Muscle layer of duodenum (tissue), 2 donors: ENCODE data around the gene COQ10B.

Source experiments
- H3K27ac ChIP-seq: one replicate; pipeline ENCODE4 v1.7.0; 2013; ENCODE audit warnings: mild to moderate bottlenecking, low read length
- H3K27me3 ChIP-seq: one replicate; pipeline ENCODE4 v1.7.0; 2013; ENCODE audit warnings: low read depth, mild to moderate bottlenecking, control low read depth, low read length
- H3K36me3 ChIP-seq, 2 donors: one replicate each; pipeline ENCODE4 v1.7.0; 2013; ENCODE audit warnings: low read length in 2 of 2, control low read depth in 1 of 2, mild to moderate bottlenecking in 1 of 2; ENCODE audit not compliant: insufficient read depth in 2 of 2, control insufficient read depth in 1 of 2
- H3K4me1 ChIP-seq, 2 donors: one replicate each; pipeline ENCODE4 v1.7.0; 2013; ENCODE audit warnings: low read length in 2 of 2, mild to moderate bottlenecking in 2 of 2, control low read depth in 1 of 2, moderate library complexity in 1 of 2; ENCODE audit not compliant: insufficient read depth in 2 of 2, control insufficient read depth in 1 of 2
- H3K4me3 ChIP-seq, 2 donors: one replicate each; pipeline ENCODE4 v1.7.0; 2013; ENCODE audit warnings: low read length in 2 of 2, low read depth in 1 of 2, mild to moderate bottlenecking in 1 of 2
- H3K9me3 ChIP-seq, 2 donors: one replicate each; pipeline ENCODE4 v1.7.0; 2013; ENCODE audit warnings: low read length in 2 of 2, control low read depth in 1 of 2, mild to moderate bottlenecking in 1 of 2; ENCODE audit not compliant: control insufficient read depth in 1 of 2
- donor health status: healthy.

COQ10B gene

DNA sequence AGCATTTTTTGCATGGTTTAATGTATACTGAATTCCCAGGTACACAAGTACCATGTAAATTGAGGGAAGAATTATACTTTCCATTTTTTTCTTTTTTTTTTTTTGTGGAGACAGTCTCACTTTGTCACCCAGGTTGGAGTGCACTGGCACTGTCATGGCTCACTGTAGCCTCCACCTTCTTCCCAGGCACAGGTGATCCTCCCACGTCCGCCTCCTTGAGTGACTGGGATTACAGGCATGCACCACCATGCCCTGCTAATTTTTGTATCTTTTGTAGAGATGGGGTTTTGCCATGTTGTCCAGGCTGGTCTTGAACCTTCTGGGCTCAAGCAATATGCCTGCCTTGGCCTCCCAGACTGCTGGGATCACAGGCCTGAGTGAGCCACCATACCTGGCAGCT lies 50.6 kb downstream of the COQ10B start:
- H3K27ac ChIP-seq: no peak overlapping the region
- peaks cover 15 to 18% of the 10 kb centered on the region in 2 donors for H3K36me3 ChIP-seq
- H3K4me3 ChIP-seq: no peak overlapping the region
- H3K27me3 ChIP-seq: no peaks in the 10 kb centered on the region
- no peaks in the 10 kb centered on the region for H3K9me3 ChIP-seq
- peaks cover 0 to 14% of the 10 kb centered on the region in 2 donors for H3K4me1 ChIP-seq

DNA sequence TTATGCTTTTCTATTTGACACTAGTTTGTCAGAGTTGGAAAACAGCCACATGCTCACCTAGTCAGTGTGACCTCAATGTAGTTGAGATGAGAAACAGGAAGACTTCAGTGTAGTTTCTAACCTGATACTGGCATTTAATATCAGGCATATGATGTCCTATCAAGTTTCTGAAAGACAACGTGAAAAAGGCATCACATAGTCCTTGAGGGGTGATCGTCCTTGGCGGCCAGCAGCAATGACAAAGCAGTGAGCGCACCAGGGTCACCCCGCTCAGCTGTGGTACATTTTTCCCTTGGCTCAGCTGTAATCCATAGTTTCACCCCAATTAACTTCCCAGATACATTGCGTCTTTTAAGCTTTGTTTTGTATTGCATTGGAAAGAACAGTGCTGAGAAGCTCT lies 51.2 kb downstream of the COQ10B start:
- no peak overlapping the region for H3K27ac ChIP-seq
- H3K9me3 ChIP-seq: no peaks in the 10 kb centered on the region
- no peaks in the 10 kb centered on the region for H3K27me3 ChIP-seq
- no peak overlapping the region for H3K4me3 ChIP-seq
- H3K4me1 ChIP-seq: peaks cover 0 to 14% of the 10 kb centered on the region in 2 donors
- peaks cover 13 to 15% of the 10 kb centered on the region in 2 donors for H3K36me3 ChIP-seq

DNA sequence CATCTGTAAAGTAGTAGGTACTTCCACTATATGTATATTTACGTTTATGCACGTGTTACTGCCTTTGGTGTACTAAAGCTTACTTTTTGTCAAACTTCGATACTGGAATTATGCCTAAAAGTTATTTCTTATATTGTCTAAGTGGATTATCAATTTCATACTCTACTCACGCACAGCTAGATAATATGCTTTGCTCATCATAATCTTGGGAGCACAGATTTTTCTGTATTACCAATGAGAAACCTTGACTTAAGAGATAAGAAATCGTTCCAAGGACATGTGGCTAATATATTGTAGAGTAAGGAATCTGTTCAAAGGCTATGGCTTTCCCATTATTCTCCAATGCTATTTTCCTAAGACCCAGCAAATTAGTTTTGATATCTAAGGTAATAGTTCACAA lies 53.3 kb downstream of the COQ10B start:
- H3K36me3 ChIP-seq: peaks cover 12 to 15% of the 10 kb centered on the region in 2 donors
- no peaks in the 10 kb centered on the region for H3K27me3 ChIP-seq
- H3K9me3 ChIP-seq: no peaks in the 10 kb centered on the region
- peaks cover 0 to 8% of the 10 kb centered on the region in 2 donors for H3K4me1 ChIP-seq
- no peak overlapping the region for H3K4me3 ChIP-seq
- H3K27ac ChIP-seq: no peak overlapping the region

DNA sequence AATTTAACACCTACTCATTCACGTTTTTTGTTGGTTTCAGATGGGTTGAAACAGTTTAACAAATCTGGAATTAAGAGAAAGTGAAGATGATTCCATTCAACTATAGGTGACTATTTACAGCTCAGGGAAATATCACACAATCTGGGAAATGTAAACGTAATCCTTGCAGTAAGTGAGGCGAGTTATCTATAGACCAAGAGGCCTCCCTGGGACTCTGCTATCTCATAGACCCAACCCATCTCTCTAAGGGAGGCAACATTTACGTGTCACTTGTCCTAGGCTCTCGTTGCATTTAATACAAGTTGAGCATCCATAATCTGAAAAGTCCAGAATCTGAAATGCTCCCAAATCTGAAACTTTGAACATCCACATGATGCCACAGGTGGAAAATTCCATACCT lies 60.6 kb downstream of the COQ10B start:
- no peak overlapping the region for H3K27ac ChIP-seq

DNA sequence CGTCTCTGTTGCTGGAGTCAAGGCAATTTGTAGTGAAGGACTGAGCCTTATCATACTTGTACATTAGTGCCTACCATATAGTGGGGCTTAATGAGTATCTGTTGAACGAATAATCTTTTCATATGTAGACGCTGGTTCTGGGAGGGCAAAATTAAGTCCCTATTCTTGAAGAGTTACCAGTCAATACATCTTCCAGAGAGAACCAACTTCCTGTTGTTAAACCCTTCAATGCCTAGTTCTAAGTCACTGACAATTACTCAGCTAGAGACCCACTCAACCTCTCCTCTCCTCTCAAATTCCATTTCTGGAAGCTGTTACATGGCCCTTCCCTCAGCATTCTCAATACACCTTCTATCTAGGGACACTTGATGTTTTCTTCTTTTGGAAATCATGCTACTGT lies 61.4 kb downstream of the COQ10B start:
- peak overlapping the region; percentile 72 to 99 for H3K4me3 ChIP-seq
- H3K27me3 ChIP-seq: no peaks in the 10 kb centered on the region
- peak overlapping the region; percentile 100 for H3K27ac ChIP-seq
- no peaks in the 10 kb centered on the region for H3K36me3 ChIP-seq
- H3K4me1 ChIP-seq: peaks cover 12 to 25% of the 10 kb centered on the region in 2 donors
- H3K9me3 ChIP-seq: no peaks in the 10 kb centered on the region

More for the DNA sequence above, 60.6 kb downstream of the COQ10B start:
- Histone ChIP-seq H3K36me3 (no peaks in the 10 kb centered on the region), H3K4me1 (peaks cover 12 to 25% of the 10 kb centered on the region in 2 donors), H3K9me3 (no peaks in the 10 kb centered on the region), H3K27me3 (no peaks in the 10 kb centered on the region), H3K4me3 (no peak overlapping the region)

DNA sequence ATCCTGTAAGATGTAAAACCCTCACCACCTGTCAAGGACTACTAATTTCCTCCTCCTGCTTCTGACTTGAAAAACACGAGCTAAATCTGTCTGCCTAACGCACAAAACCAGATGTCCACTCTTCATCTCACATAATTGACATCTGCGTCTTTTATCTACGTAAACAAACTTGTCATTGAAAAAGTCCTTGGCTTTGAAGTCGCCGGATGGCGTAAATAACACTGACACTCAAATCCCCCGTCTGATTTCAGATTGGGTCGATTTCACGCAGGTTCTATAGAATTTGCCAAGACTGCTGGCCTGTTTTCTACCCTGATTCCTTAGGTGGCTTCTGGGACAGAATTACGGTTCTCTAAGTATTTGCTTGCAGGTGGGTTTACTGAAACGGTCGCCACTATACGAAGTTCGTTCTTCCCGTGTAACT lies 62.0 kb downstream of the COQ10B start:
- Histone ChIP-seq H3K27me3 (no peaks in the 10 kb centered on the region), H3K9me3 (no peaks in the 10 kb centered on the region), H3K4me3 (peak overlapping the region; percentile 72 to 99), H3K27ac (peak overlapping the region; percentile 100), H3K36me3 (no peaks in the 10 kb centered on the region), H3K4me1 (peaks cover 12 to 25% of the 10 kb centered on the region in 2 donors)

DNA sequence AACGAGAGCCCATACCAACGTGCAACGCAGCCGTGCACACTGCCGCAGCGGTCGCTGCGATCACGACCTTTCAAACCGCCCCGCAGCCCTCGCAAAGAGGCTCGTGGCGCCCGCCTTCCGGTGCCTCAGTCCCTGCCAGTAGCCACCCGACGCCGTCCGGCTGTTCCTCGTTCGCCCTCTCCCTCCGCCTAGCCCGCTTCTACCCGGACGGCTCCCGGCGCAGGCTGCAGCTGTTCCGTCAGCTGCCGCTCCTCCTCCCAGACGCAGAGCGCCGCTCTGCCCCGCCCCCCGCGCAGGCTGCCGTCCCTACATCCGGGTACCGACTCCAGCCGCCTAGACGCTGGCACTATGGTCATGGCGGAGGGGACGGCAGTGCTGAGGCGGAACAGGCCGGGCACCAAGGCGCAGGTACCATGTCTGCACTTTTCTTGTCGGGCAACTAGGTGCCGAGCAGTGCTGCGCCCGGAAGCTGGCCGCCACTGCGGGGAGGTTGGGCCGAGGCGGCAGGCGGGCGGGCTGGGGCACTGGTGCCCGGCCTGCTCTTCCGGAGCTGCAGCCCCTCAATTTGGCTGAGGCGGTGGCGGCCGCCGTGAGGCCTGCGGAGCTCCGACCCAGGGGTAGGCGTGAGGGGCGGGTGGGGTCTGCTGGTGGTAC lies 62.5 kb downstream of the COQ10B start, which contains the start of gene MOB4:
Gene MOB4, plus strand, starts transcription at position 328 of the 654 bp plus-strand sequence. Its CDS starts 21 bp downstream, at position 349.
- Histone ChIP-seq H3K27ac (peak within 1 kb of the TSS; percentile 100), H3K4me3 (peak within 1 kb of the TSS; percentile 72 to 99), H3K27me3 (no peaks in the 10 kb centered on the region), H3K9me3 (no peaks in the 10 kb centered on the region), H3K36me3 (no peaks in the 10 kb centered on the region), H3K4me1 (peaks cover 12 to 25% of the 10 kb centered on the region in 2 donors)

DNA sequence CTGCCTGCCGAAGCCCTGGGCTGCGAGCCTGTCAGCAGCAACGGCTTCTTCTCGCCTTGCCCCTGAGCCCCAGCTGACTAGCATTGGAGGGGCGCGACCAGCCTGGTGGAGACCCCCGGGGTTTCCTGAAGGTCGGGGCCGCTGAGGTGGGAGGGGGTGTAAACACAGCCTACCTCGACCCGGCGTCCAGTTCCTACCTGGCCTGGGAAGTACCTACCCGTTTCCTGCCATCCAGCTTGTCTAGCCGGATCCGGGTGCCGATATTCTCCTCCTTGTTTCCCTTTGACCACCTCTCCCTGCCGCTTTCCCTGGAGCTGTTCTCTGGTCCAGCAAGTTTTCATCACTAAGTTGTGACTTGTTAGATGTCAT lies 63.0 kb downstream of the COQ10B start:
- H3K9me3 ChIP-seq: no peaks in the 10 kb centered on the region
- H3K27ac ChIP-seq: peak overlapping the region; percentile 100
- H3K27me3 ChIP-seq: no peaks in the 10 kb centered on the region
- H3K36me3 ChIP-seq: no peaks in the 10 kb centered on the region
- peaks cover 12 to 25% of the 10 kb centered on the region in 2 donors for H3K4me1 ChIP-seq
- H3K4me3 ChIP-seq: peak overlapping the region; percentile 72 to 99

DNA sequence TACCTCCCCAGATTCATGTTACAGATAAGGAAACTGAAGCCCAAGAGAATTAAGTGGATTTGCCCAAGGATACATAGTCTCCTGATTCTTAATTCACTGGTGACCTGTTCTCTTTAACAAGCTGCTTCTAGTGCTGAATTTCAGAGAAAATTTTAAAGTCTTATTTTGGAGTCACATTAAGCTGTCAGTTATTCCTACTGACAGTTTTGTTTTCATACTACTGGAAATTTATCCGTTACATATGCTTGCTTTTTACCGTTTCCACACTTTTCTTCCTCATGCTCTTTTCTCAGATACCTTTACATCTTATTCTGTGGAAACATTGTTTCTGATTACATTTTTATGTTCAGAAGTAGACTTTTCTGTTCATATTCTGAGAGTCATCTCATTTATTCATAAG lies 63.8 kb downstream of the COQ10B start:
- no peaks in the 10 kb centered on the region for H3K27me3 ChIP-seq
- H3K4me1 ChIP-seq: peaks cover 12 to 25% of the 10 kb centered on the region in 2 donors
- H3K9me3 ChIP-seq: no peaks in the 10 kb centered on the region
- no peaks in the 10 kb centered on the region for H3K36me3 ChIP-seq
- peak overlapping the region; percentile 100 for H3K27ac ChIP-seq
- H3K4me3 ChIP-seq: peak overlapping the region; percentile 72 to 99
